H1 (cell line): ENCODE results near the gene CFAP100. TPM values are rescaled to one million over a fixed set of nuclear protein-coding genes. Genes with fewer than 3 reads are reported as not detected.

Source experiments
- ASH2L ChIP-seq: fragments of 200-600, 300-600 bp; sonication (generic); IDR thresholded peaks from one replicate; pipeline ENCODE4 v1.7.1; 2017; ENCODE audit warnings: low read length
- RAD21 ChIP-seq, 2 experiments: IDR thresholded peaks in 1 of 2; conservative IDR thresholded peaks in 1 of 2; 2 replicates each; pipeline ENCODE4 v1.6.1; 2011; ENCODE audit warnings: low read depth in 2 of 2, low read length in 2 of 2, improper control_type of control experiment in 1 of 2, inconsistent platforms in 1 of 2, mild to moderate bottlenecking in 1 of 2, moderate library complexity in 1 of 2
- RFX5 ChIP-seq: IDR thresholded peaks from 2 replicates; pipeline ENCODE4 v1.6.1; 2011; ENCODE audit warnings: low read depth, low read length, improper control_type of control experiment, borderline replicate concordance
- RNF2 ChIP-seq: fragments of 200-900, 300-1000 bp; sonication (generic); IDR thresholded peaks from 2 replicates; pipeline ENCODE4 v1.7.1; 2016; ENCODE audit warnings: borderline replicate concordance, low read depth, mild to moderate bottlenecking, antibody characterized with exemption, low read length; ENCODE audit not compliant: poor library complexity, severe bottlenecking; ENCODE audit errors: missing control alignments
- SIN3A ChIP-seq, 2 experiments: IDR thresholded peaks in 1 of 2; conservative IDR thresholded peaks in 1 of 2; 2 replicates each; pipeline ENCODE4 v1.6.1; 2011 to 2012; ENCODE audit warnings: low read length in 2 of 2, improper control_type of control experiment in 1 of 2, low read depth in 1 of 2, mild to moderate bottlenecking in 1 of 2
- SIX5 ChIP-seq: IDR thresholded peaks from 2 replicates; pipeline ENCODE4 v1.6.1; 2011; ENCODE audit warnings: mild to moderate bottlenecking, low read depth, low read length
- SP4 ChIP-seq: IDR thresholded peaks from 2 replicates; pipeline ENCODE4 v1.6.1; 2012; ENCODE audit warnings: low read length, inconsistent platforms
- ZNF274 ChIP-seq: IDR thresholded peaks from 2 replicates; pipeline ENCODE4 v1.7.0; 2012; ENCODE audit warnings: low read length, borderline replicate concordance; ENCODE audit errors: extremely low read depth
- polyA plus RNA-seq, 7 experiments: library from polyadenylated mRNA; depleted of rRNA in 3 of 7; stranded (reverse) in 5 of 7; unstranded in 2 of 7; fragments of >200 nt in 5 of 7; fragments of 200-250 nt in 2 of 7; gene quantifications; 1 replicate in 5 of 7; 2 replicates in 1 of 7; 4 replicates in 1 of 7; pipeline versions ENCODE4 v1.2.1 to v1.2.3, GENCODE V29; 2011 to 2013; ENCODE audit warnings: missing spikeins in 2 of 7, mixed read lengths in 2 of 7
- total RNA-seq: library from RNA; stranded (reverse); fragmentation: NEBNext Ultra II Directional; extraction: Animal tissue kit (Norgen Biotek cat#: 25700); gene quantifications from 2 replicates; pipeline ENCODE4 v1.2.1, GENCODE V29; 2021

Gene CFAP100
- total and polyA plus RNA-seq, 2 of the 8 experiments (the other 6 are each of a cell fraction or from before 2014, with no cell fraction given), result 0.17 TPM; not detected in 1

- TF ChIP-seq RAD21 (IDR thresholded peaks at IDR 0.05 in 1 of 2, conservative IDR thresholded peaks at IDR 0.05 in 1 of 2; ENCODE audit: low read depth in 2 of 2, low read length in 2 of 2) (no peak), ZNF274 (no peak), SIX5 (no peak), RFX5 (no peak), SP4 (no peak), ASH2L (no peak), RNF2 (no peak), SIN3A (conservative IDR thresholded peaks at IDR 0.05 in 1 of 2, IDR thresholded peaks at IDR 0.05 in 1 of 2; ENCODE audit: low read depth in 1 of 2, low read length in 2 of 2) (no peak)
These were observed 48.9 kb upstream of the CFAP100 start (continued) for GRCh38 chr3:126345641-126346460.
